Activated effector memory CD4-positive, alpha-beta T cell treated with Interleukin-2 at 50 U/mL for 16 hours (primary cell): ENCODE data around the gene ST6GALNAC5.

ENCODE experiments used
- DNase-seq: peaks from one replicate; pipeline ENCODE4 v3.0.0-alpha.2; 2020

The ST6GALNAC5 gene

GRCh38 chr1:77015748-77016341 lies 148.6 kb downstream of the ST6GALNAC5 start:
- no peak for DNase-seq

GRCh38 chr1:77016386-77016985 lies 149.2 kb downstream of the ST6GALNAC5 start:
- no peak for DNase-seq

- no peak for DNase-seq
Measured at GRCh38 chr1:77018311-77018710, 151.0 kb downstream of the ST6GALNAC5 start.

- DNase-seq = no peak
Measured at GRCh38 chr1:77018761-77019160, 151.5 kb downstream of the ST6GALNAC5 start.

GRCh38 chr1:77021732-77022131 lies 154.5 kb downstream of the ST6GALNAC5 start:
- DNase-seq = no peak

- no peak for DNase-seq
Measured at GRCh38 chr1:77024500-77024899, 157.2 kb downstream of the ST6GALNAC5 start.

- no peak for DNase-seq
Measured at GRCh38 chr1:77025599-77025998, 158.3 kb downstream of the ST6GALNAC5 start.

GRCh38 chr1:77026135-77026534 lies 158.9 kb downstream of the ST6GALNAC5 start:
- no peak for DNase-seq

- DNase-seq = no peak
Measured at GRCh38 chr1:77026640-77027039, 159.4 kb downstream of the ST6GALNAC5 start.

- no peak for DNase-seq
Measured at GRCh38 chr1:77027847-77028246, 160.6 kb downstream of the ST6GALNAC5 start.

- no peak for DNase-seq
Measured at GRCh38 chr1:77030401-77031105, 163.3 kb downstream of the ST6GALNAC5 start.

- no peak for DNase-seq
Measured at GRCh38 chr1:77031106-77031662, 163.9 kb downstream of the ST6GALNAC5 start.

GRCh38 chr1:77036560-77036959 lies 169.3 kb downstream of the ST6GALNAC5 start:
- DNase-seq = no peak

- no peak for DNase-seq
Measured at GRCh38 chr1:77037038-77037437, 169.8 kb downstream of the ST6GALNAC5 start.

GRCh38 chr1:77038000-77038399 lies 170.7 kb downstream of the ST6GALNAC5 start:
- DNase-seq = no peak

- DNase-seq = no peak
Measured at GRCh38 chr1:77039111-77039510, 171.8 kb downstream of the ST6GALNAC5 start.

- DNase-seq = no peak
Measured at GRCh38 chr1:77039739-77040138, 172.5 kb downstream of the ST6GALNAC5 start.

- DNase-seq = no peak
Measured at GRCh38 chr1:77040826-77041225, 173.5 kb downstream of the ST6GALNAC5 start.

GRCh38 chr1:77044133-77044849 lies 177.0 kb downstream of the ST6GALNAC5 start:
- DNase-seq = no peak

GRCh38 chr1:77047575-77047974 lies 180.3 kb downstream of the ST6GALNAC5 start:
- no peak for DNase-seq

- DNase-seq = no peak
Measured at GRCh38 chr1:77047978-77048614, 180.8 kb downstream of the ST6GALNAC5 start.

GRCh38 chr1:77048615-77049005 lies 181.3 kb downstream of the ST6GALNAC5 start:
- DNase-seq = no peak

- DNase-seq = no peak
Measured at GRCh38 chr1:77051425-77051824, 184.1 kb downstream of the ST6GALNAC5 start.
